ENCODE measurements around the gene CEBPB.
A peak's percentile ranks its signal among the peaks of the same experiment; 100 is the strongest.
"Not testable (repeated sequence)": the region's sequence is repeated elsewhere in the genome, so short reads cannot be mapped to it uniquely, and the experiment has no call there.

Gene CEBPB

DNA sequence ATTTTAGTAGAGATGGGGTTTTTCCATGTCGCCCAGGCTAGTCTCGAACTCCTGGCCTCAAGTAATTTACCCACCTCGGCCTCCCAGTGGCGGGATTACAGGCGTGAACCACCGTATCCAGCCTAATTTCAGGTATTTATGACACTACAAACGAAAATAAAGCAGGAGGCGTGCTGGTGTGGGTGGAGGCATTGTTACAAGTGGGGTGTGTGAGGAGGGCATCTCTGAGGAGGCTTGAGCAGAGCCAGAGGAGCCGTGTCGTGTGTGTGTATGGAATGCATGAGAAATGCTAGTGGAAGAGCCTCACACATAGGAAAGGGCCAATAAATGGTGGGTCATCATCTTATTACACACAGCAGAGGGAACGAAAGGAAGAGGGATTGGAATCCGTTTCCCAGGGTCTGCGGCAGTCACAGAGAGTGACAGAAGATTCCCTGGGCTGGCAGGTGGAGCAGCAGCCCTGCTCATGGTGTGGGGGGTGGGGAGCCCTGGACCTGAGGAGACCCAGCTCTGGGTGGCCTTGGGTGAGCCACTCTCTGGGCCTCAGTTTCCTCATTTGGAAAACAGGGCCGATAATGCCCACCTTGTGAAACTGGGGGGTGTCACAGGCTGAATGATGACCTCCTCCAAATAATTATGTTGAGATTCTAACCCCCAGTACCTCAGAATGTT is 19.9 kb upstream of the CEBPB start:
- DNase-seq, result no peak

DNA sequence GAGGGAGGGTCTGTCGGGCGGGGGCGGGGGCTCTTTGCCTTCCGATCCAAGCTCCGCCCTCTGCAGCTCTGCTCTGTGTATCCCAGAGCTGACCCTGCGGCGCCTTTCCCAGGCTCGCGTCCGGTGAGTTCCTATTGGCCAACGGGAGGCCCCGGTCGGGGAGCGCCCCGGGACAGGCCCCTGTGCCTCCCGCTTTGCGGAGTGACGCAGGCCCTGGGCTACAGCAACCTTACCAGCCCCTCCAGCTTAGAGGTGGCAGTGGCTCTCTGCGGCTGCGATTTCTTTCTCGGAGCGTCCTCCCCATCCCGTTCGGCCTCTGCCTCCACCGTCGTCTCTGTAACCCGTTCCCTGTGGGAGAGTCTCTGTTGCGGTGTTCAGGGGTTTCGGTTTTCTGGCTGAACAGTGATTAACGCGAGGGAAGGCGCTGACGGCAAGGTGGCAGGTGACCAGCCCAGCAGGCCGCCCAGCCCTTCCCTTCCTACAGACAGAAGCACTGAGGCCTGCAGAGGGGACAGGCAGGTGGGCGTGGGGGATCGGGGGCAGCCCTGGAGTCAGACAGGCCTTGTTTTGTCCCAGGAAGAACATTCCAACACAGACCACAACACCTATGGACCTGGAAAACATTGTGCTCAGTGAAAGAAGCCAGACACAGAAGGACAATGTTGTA is 18.1 kb upstream of the CEBPB start:
- no peak for DNase-seq

DNA sequence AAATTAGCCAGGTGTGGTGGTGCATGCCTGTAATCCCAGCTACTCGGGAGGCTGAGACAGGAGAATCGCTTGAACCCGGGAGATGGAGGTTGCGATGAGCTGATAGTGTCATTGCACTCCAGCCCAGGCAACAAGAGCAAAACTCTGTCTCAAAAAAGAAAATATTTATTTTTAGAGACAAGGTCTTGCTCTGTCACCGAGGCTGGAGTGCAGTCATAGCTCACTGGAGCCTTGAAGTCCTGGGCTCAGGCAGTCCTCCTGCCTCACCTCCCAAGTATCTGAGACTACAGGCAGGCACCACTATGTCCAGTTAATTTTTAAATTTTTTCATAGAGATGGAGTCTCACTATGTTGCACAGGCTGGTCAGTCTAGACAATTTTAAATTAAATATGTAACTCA is 16.2 kb upstream of the CEBPB start:
- no peak for DNase-seq

DNA sequence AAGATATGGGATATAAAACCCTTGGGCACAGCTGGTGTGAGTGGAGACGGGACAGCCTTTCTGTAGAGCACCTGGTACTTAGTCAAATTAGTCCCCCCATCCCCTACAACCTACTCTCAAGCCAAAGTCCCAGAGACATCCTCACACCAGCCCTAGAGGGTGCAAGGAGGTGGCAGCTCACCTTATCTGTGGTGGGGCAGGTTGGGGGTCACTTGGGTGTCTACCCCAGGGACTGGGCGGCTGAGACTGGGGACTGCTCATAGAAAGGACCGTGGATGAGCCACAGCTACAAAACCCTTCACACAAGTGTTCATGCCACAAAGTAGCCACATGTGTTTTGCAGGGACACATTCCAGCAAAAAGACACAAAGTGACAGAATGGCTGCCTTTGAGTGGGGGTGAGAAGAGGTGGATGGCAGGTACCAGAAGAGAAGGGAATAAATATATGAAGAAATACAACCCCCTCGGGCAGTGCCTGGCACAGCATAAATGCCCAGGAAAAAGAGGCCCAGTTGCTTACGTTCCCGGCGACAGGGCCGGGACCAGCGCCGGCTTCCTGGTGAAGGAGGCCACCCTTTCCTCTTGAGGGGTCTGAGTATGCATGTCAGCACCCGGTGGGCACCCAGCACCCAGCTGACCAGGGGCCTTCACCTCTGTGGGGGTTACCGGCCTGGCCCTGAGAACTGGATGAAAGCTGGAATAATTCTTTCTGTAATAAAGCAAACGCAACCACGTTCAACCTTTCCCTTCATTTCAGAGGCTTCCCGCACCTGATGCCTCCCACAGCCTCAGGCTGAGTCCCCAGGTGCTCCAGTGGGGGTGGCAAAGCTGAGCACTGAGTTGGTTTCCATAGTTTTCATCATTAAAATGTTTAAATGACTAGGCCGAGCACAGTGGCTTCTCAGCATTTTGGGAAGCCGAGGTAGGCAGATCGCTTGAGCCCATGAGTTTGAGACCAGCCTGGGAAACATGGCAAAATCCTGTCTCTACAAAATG is 14.4 kb upstream of the CEBPB start:
- DNase-seq, result no peak

DNA sequence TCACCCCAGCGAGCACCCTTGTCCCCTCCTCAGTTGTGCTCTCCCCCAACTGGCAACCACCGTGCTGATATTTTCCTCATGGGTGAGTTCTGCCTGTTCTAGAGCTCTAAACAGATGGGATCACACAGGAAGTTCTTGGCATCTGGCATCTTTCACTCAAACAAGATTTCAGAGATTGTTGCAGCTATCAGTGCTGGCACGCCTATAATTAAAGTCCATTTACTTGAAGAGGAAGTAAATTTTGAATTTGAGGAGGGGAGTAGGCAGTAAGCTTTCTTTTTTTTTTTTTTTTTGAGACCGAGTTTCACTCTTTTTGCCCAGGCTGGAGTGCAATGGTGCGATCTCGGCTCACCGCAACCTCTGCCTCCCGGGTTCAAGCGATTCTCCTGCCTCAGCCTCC is 12.0 kb upstream of the CEBPB start:
- DNase-seq, result not testable (repeated sequence)

DNA sequence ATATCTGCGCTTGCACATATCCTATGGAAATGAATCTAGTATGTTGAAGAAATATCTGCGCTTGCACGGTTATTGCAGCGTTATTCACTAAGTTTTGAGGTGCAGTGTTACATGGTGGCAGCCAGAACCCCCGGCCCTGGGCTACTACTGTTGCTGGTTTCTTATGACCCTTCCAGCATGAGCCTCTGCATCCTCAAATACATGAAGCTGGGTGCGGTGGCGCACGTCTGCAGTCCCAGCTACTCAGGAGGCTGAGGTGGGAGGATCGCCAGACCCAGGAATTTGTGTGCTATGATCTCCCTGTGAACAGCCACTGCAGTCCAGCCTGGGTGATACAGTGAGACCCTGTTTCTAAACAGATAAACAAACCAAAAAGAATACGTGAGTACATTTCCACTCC is 9.3 kb upstream of the CEBPB start:
- no peak for DNase-seq

DNA sequence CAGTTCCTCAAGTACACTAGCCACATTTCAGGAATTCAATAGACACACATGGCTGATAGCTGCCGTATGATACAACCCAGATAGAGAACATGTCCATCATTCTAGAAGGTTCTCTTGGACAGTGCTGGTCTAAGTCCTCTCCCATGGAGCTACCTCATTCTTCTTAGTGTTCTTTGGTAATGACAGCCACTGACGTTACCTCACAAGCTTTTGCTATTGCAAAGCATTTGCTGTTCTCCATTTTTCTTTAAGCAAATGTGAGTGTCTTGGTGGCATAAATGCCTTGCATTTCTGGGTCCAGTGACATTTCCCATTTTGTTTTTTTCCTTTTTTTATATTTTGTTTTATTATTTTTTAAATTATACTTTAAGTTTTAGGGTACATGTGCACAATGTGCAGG is 8.3 kb upstream of the CEBPB start:
- no peak for DNase-seq

DNA sequence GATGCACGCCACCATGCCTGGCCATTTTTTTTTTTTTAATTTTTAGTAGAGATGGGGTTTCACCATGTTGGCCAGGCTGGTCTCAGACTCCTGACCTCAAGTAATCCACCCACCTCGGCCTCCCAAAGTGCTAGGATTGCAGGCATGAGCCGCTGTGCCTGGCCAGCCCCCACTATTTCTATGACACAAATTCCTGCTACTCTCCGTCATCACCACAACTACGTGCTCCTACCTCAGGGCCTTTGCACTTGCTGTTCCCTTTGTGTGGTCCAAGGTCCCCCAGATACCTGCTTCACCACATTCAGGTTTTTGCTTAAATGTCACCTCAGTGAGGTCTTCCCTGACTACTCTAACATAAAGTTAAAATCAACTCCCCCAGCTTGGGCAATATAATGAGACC is 5.2 kb upstream of the CEBPB start:
- DNase-seq, result no peak

DNA sequence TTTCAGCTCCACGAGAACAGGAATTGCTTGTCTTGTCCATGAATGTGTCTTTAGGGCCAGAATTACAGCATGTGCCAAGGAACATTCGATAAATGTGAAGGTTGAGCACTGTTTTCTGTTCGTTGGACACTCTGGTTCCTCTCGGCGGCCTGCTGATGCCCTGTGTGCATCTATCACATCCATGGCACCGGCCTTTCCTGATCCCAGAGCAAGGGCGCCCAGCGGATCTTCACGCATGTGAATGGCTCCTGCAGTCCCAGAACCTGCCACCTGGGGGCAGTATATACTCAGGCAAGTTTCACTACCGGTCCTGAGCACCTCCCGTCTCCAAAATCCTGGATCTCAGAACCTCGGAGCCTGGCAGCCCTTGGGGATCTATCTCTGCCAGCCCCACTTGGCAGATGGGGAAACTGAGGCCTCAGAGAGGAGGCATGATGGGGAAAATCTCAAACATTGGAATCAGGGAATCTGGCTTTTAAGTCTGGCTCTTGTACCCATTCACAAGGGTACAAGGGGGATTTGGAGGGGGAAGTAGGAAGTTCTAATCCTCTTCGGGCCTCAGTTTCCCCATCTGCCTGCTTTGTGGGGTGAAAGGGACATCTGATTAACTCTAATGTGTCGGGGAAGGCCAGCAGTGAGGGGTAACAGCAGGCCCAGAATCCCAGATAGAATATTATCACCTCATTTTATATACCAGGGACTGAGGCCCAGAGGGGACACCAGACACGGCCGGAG is 4.3 kb upstream of the CEBPB start:
- DNase-seq, result peak; percentile 80 to 84

DNA sequence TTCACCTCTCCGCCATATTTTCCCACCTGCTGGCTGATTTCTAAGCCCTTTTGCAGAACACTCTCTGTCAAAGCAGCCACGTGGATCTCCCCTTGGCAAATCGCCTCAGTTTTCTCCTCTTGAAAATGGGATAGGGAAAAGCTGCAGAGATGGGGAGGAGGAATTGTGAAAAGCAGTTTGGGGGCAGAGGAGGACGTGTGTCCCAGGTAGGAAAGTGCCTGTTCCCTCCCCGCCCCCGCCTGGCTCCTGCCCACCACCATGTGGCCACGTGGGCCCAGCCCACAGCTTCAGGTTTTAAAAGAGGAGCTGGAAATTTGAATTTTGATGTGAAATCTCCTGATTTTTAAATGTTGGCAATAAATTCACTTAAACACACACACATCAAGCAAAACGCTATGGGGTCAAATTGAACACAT is 3.6 kb upstream of the CEBPB start:
- DNase-seq, result no peak

DNA sequence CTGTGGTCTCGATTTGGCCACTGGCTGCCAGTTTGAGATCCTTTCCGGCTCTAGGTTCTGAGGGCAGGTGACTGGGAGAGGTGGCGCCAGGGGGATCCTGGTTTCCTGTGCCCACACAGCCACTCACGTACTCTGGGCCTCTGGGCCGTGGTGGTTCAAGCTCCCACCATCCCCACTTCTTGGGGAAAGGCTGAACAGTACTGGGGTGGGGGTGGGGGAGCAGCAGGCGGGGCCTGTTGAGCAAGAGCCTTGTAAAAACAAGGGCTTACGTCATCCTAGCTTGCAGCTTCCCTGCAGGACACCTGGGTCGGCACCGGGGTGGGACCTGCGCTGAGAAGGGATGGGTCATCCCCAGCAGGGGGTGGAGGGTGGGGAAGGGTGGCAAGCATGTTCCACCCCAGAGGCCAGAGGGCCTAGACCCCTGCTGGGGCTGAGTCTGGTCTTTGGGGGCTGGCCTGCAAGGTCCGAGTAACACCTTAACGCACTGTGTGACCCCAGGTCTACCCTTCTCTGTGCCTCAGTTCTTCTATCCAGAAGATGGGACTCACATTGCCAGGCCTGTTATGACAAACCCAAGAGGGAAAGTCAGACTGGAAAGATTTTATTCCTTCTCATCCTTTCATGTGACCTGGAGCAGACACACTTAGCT is 3.1 kb upstream of the CEBPB start:
- no peak for DNase-seq

DNA sequence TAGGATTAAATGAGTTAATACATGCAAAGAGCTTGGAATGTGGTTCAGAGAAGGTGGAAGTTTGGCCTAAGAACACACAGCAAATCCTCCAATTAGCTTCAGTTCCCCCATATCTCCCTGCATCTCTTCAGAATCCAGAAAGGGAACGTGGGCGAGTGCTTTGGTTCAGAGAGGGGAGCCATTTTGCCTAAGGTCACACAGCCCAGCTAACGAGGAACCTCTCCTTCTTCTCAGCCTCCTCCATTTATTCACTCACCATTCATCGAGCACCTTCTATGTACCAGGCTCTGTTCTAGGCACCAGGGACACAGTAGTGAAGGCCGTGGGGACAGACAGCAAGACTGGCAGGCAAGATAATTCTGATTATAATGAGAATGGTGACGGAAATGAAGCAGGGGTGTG is 2.3 kb upstream of the CEBPB start:
- no peak for DNase-seq

DNA sequence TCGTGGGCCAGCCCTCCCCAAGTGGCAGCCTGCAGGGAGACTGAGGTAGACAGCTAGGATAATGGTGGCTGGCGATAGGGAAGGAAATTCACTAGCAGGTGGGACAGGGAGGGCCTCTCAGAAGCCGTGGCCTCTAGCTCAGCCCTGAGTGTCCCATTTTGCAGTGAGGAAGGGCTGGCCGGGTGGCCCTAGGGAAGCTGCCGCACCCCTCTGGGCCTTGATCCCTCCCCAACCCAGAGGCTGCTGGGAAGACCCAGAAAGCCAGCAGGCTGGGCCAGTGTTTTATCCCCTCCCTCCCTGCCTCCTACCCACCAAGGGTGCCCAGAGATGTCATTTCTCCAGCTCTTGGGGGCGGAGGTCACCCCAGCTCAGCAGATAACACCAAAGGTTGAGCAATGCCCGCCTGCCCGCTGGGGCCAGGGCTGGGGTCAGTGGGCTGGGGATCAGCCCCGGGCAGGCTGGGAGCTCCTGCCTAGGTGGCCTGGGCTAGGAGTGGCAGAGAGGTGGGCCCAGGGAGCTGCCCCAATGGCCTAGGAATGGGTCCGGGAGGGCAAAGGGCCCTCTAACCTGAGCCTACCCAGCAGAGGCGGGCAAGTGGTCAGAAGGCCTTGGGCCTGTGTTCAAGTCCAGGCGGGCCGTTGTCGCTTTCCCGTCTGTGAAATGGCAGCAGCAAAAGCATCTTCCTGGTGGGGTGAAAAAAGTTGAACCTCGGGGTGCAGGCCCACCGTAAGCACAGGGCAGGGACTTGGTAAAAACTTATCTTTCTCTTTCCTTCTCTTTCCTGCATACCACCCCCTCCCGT is 1.6 kb upstream of the CEBPB start:
- no peak for DNase-seq

DNA sequence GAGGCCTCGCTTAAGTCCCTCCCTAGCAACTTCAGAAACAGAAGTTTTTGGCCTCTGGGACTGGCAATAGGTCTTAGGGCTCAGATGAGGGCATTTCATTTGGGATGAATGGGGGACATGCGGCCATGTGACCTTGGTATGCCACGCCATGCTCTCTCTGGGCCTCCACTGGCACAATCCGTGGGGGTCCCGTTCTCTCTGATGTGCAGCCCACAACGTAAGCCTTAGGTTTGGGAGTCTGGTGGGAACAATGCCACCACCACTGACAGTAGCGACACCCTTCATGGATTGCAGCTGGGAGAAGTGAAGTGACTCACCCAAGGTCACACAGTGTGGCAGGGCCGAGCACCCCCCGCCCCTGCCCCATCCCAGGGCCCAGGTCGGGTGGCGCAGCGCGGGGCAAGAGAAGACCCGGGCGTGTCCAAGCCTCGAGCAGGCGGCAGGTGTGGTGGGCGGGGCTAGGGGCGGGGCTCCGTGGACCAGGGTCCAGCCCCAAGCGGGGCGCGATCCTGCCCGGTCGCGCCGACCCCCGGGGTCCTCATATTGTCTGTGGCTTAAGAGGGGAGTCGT is 864 bp upstream of the CEBPB start:
- no peak for DNase-seq

DNA sequence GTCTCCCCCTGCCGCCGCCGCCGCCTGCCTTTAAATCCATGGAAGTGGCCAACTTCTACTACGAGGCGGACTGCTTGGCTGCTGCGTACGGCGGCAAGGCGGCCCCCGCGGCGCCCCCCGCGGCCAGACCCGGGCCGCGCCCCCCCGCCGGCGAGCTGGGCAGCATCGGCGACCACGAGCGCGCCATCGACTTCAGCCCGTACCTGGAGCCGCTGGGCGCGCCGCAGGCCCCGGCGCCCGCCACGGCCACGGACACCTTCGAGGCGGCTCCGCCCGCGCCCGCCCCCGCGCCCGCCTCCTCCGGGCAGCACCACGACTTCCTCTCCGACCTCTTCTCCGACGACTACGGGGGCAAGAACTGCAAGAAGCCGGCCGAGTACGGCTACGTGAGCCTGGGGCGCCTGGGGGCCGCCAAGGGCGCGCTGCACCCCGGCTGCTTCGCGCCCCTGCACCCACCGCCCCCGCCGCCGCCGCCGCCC is 474 bp downstream of the CEBPB start:
- no peak for DNase-seq

DNA sequence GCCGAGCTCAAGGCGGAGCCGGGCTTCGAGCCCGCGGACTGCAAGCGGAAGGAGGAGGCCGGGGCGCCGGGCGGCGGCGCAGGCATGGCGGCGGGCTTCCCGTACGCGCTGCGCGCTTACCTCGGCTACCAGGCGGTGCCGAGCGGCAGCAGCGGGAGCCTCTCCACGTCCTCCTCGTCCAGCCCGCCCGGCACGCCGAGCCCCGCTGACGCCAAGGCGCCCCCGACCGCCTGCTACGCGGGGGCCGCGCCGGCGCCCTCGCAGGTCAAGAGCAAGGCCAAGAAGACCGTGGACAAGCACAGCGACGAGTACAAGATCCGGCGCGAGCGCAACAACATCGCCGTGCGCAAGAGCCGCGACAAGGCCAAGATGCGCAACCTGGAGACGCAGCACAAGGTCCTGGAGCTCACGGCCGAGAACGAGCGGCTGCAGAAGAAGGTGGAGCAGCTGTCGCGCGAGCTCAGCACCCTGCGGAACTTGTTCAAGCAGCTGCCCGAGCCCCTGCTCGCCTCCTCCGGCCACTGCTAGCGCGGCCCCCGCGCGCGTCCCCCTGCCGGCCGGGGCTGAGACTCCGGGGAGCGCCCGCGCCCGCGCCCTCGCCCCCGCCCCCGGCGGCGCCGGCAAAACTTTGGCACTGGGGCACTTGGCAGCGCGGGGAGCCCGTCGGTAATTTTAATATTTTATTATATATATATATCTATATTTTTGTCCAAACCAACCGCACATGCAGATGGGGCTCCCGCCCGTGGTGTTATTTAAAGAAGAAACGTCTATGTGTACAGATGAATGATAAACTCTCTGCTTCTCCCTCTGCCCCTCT is 1.1 kb downstream of the CEBPB start:
- DNase-seq, result no peak

DNA sequence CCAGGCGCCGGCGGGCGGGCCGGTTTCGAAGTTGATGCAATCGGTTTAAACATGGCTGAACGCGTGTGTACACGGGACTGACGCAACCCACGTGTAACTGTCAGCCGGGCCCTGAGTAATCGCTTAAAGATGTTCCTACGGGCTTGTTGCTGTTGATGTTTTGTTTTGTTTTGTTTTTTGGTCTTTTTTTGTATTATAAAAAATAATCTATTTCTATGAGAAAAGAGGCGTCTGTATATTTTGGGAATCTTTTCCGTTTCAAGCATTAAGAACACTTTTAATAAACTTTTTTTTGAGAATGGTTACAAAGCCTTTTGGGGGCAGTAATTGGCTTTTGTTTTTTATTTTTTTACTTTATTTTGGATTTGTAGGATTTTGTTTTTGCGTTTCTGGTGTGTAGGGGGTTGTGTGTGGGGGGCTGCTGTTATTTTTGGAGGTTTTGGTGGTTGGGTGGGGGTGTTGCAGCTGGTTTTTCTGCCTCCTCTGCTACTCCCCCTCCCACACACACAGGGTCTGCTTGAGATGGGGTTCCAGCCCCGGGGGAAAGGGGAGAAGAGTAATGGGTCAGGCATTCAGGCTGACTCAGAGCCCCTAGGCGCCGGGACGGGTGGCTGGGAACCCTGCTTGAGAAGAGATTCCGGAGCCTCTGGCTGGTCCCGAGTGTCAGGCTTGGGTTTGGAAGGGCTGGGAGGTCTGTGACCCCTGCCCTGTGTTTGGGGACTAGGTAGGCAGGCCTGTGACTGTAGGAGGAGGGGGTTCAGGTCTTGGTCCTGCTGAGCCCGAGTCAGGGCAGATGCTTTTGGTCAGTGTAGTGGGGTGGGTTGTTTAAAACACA is 2.0 kb downstream of the CEBPB start:
- peak in 1 of 2 donors; percentile 53 for DNase-seq

DNA sequence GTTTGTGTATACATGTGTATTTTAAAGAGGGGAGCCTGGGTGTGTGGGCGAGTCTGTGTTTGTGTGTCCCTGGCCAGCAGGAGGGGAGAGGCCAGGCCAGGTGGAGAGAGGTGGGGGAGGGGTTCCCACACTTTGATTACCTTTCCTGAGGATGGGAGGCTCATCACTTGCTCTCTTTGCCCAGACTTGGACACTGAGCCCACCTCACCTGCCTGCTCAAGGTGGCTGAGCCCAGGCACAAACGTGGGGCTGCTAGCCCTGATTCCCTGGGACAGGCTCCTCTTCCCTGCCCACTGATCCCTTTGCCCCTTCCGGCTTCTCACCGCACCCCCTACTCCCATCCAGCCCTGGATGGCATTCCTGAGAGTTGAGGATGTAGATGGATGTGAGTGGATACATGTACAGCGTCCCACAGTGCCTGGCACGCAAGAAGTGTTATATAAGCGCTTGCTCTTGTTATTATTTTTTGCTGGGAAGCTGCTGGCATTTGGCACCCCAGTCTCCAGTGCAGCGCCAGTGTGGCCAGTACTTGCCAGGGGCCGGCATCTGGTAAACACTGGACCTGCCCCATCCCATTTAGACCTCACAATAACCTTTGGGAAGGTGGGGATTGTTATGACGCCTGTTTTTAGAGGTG is 2.7 kb downstream of the CEBPB start:
- no peak for DNase-seq

Measured in hippocampal formation (tissue), 2 donors.